Keratinocyte (primary cell): Measurements from ENCODE around the gene TMEM135. TPM values are rescaled to one million over a fixed set of nuclear protein-coding genes. Genes with fewer than 3 reads are reported as not detected.

Experiments
- DNase-seq: peaks from one replicate; pipeline ENCODE4 v3.0.0-alpha.2; 2011; ENCODE audit warnings: low read depth, missing footprints, low spot score
- FAIRE-seq: peaks from 2 replicates; lab custom pipeline; 2011; peaks lifted over from hg19 to GRCh38; lab: Jason Lieb, UNC
- H2AFZ ChIP-seq: 2 replicates; pipeline ENCODE4 v1.6.0; 2012; ENCODE audit warnings: low read length, control low read depth, inconsistent platforms; ENCODE audit not compliant: control insufficient read depth
- H3K27ac ChIP-seq: 2 replicates; pipeline ENCODE4 v1.5.1; 2011; ENCODE audit warnings: low read length; ENCODE audit not compliant: control insufficient read depth, insufficient read depth
- H3K27me3 ChIP-seq: 3 replicates; pipeline ENCODE4 v1.6.0; 2011; ENCODE audit warnings: low read length; ENCODE audit not compliant: control insufficient read depth, insufficient read depth; ENCODE audit errors: extremely low read depth
- H3K36me3 ChIP-seq, 2 experiments: 2 replicates in 1 of 2; 3 replicates in 1 of 2; pipeline ENCODE4 v1.5.1; 2011; ENCODE audit warnings: low read length in 2 of 2, mild to moderate bottlenecking in 1 of 2; ENCODE audit not compliant: control insufficient read depth in 2 of 2, insufficient read depth in 2 of 2; ENCODE audit errors: extremely low read depth in 1 of 2
- H3K4me1 ChIP-seq: 3 replicates; pipeline ENCODE4 v1.5.1; 2011; ENCODE audit warnings: low read length; ENCODE audit not compliant: control insufficient read depth, insufficient read depth; ENCODE audit errors: extremely low read depth
- H3K4me2 ChIP-seq: 3 replicates; pipeline ENCODE4 v1.6.0; 2011; ENCODE audit warnings: low read depth, low read length; ENCODE audit not compliant: control insufficient read depth, insufficient read depth; ENCODE audit errors: extremely low read depth
- H3K4me3 ChIP-seq, 3 experiments: fragments of 200-600 bp in 1 of 3; sonication (generic) in 1 of 3; 2 replicates in 2 of 3; 3 replicates in 1 of 3; pipeline ENCODE4 v1.5.1; 2011 to 2016; ENCODE audit warnings: low read length in 3 of 3, mild to moderate bottlenecking in 3 of 3, control low read depth in 2 of 3, inconsistent platforms in 1 of 3, low read depth in 1 of 3, mixed read lengths in 1 of 3, mixed run types in 1 of 3, moderate library complexity in 1 of 3; ENCODE audit not compliant: control insufficient read depth in 2 of 3, insufficient read depth in 2 of 3; ENCODE audit errors: extremely low read depth in 1 of 3
- H3K79me2 ChIP-seq: 2 replicates; pipeline ENCODE4 v1.6.0; 2012; ENCODE audit warnings: low read length; ENCODE audit not compliant: control insufficient read depth, insufficient read depth
- H3K9ac ChIP-seq: 3 replicates; pipeline ENCODE4 v1.6.0; 2011; ENCODE audit warnings: low read length; ENCODE audit not compliant: control insufficient read depth, insufficient read depth; ENCODE audit errors: extremely low read depth
- H3K9me1 ChIP-seq: 3 replicates; pipeline ENCODE4 v1.6.0; 2011; ENCODE audit warnings: low read length; ENCODE audit not compliant: control insufficient read depth, insufficient read depth; ENCODE audit errors: extremely low read depth
- H3K9me3 ChIP-seq: 2 replicates; pipeline ENCODE4 v1.5.1; 2012; ENCODE audit warnings: low read depth, low read length; ENCODE audit not compliant: control insufficient read depth
- H4K20me1 ChIP-seq: 3 replicates; pipeline ENCODE4 v1.6.0; 2011; ENCODE audit warnings: low read length; ENCODE audit not compliant: control insufficient read depth, insufficient read depth; ENCODE audit errors: extremely low read depth
- EZH2 ChIP-seq: IDR thresholded peaks from one replicate; pipeline ENCODE4 v1.6.1; 2012; ENCODE audit warnings: inconsistent platforms, mild to moderate bottlenecking, low read length, moderate library complexity
- dilution Hi-C: fragments of 300-500 bp; cut with MboI; formaldehyde crosslinking; loops from one replicate; pipeline ENCODE4 v1.7.0; 2020; ENCODE audit warnings: low sequenced_read_pairs; ENCODE audit not compliant: extremely low pct_ligation_motif_present
- polyA plus RNA-seq, 5 experiments: library from polyadenylated mRNA; depleted of rRNA in 3 of 5; stranded (reverse) in 3 of 5; stranded (forward) in 1 of 5; unstranded in 1 of 5; fragments of >200 nt; gene quantifications; 1 replicate in 1 of 5; 2 replicates in 3 of 5; 3 replicates in 1 of 5; pipeline versions ENCODE4 v1.2.1 to v1.2.3, GENCODE V29; 2011 to 2012; ENCODE audit warnings: missing spikeins in 2 of 5, low read depth in 1 of 5, low replicate concordance in 1 of 5
- TF ChIP-seq, protein P1 (sequence below), 3 experiments: IDR thresholded peaks in 1 of 3; conservative IDR thresholded peaks in 1 of 3; optimal IDR thresholded peaks in 1 of 3; 2 replicates in 2 of 3; 3 replicates in 1 of 3; pipeline versions ENCODE3 to v1.5.1; 2011; ENCODE audit warnings: low read length in 3 of 3, mild to moderate bottlenecking in 3 of 3, moderate library complexity in 2 of 3, control low read depth in 1 of 3, inconsistent platforms in 1 of 3; ENCODE audit not compliant: insufficient read depth in 2 of 3; ENCODE audit errors: extremely low read depth in 1 of 3

The TMEM135 gene
- polyA plus RNA-seq, 1 donor (not counting 4 experiments of a cell fraction or from before 2014, with no cell fraction given): 15.0 TPM

GRCh38 chr11:87299041-87299481, 261.3 kb downstream of the TMEM135 start:
- DNase-seq (no peak), FAIRE-seq (no peak)
- H3K4me1 ChIP-seq: no peaks in the 10 kb centered on the region

DNA sequence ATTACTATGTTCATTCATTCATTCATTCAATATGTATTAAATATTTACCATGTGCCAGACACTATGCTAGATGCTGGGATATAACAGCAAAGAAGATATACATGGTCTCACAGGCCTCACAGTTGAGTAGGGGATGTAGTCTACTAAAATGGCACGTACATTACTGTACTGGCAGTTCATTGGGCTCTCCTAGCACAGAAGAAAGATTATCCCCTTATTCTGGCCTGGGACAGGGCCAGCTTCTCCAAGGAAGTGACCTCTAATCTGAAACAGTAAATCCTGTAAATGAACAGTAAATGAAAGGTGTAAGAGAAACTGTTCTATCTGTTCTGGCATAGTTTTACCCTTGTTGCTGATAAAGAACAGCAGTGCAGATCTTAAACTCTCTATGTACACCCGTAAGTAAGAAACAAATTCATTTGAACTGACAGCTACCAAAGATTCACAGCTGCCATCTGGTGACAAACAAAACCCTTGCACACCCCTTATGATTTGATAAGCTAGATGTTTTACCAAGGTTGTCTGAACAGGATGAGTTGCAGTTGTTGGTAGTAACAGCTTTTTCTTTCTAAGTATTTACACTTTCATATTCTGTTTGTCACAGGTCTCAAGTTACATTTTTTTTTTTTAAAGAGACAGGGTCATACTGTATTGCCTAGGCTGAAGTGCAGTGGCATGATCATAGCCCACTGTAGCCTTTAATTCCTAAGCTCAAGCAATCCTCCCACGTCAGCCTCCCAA, 263.1 kb downstream of the TMEM135 start:
- no peak overlapping the region for H3K9ac ChIP-seq
- no peaks in the 10 kb centered on the region for H3K9me3 ChIP-seq
- dilution Hi-C loops: no loop called here
- H3K4me2 ChIP-seq: no peak overlapping the region
- no peaks in the 10 kb centered on the region for H3K79me2 ChIP-seq
- no peaks in the 10 kb centered on the region for H3K27me3 ChIP-seq
- FAIRE-seq (no peak), DNase-seq (no peak)
- no peak overlapping the region for H3K4me3 ChIP-seq
- H2AFZ ChIP-seq: no peak overlapping the region
- TF ChIP-seq, protein P1, sequence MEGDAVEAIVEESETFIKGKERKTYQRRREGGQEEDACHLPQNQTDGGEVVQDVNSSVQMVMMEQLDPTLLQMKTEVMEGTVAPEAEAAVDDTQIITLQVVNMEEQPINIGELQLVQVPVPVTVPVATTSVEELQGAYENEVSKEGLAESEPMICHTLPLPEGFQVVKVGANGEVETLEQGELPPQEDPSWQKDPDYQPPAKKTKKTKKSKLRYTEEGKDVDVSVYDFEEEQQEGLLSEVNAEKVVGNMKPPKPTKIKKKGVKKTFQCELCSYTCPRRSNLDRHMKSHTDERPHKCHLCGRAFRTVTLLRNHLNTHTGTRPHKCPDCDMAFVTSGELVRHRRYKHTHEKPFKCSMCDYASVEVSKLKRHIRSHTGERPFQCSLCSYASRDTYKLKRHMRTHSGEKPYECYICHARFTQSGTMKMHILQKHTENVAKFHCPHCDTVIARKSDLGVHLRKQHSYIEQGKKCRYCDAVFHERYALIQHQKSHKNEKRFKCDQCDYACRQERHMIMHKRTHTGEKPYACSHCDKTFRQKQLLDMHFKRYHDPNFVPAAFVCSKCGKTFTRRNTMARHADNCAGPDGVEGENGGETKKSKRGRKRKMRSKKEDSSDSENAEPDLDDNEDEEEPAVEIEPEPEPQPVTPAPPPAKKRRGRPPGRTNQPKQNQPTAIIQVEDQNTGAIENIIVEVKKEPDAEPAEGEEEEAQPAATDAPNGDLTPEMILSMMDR (optimal IDR thresholded peaks at IDR 0.05 in 1 of 3, IDR thresholded peaks at IDR 0.05 in 1 of 3, conservative IDR thresholded peaks at IDR 0.05 in 1 of 3; ENCODE audit: extremely low read depth in 1 of 3, insufficient read depth in 2 of 3, low read length in 3 of 3): no peak
- TF ChIP-seq EZH2: no peak
- no peak overlapping the region for H3K27ac ChIP-seq
- H3K4me1 ChIP-seq: no peaks in the 10 kb centered on the region
- H4K20me1 ChIP-seq: no peaks in the 10 kb centered on the region
- no peaks in the 10 kb centered on the region for H3K9me1 ChIP-seq
- no peaks in the 10 kb centered on the region for H3K36me3 ChIP-seq

More at GRCh38 chr11:87299041-87299481, 261.3 kb downstream of the TMEM135 start:
- Histone ChIP-seq H3K9me3 (no peaks in the 10 kb centered on the region), H3K9me1 (no peaks in the 10 kb centered on the region), H3K79me2 (no peaks in the 10 kb centered on the region), H3K27me3 (no peaks in the 10 kb centered on the region), H3K4me3 (no peak overlapping the region), H3K9ac (no peak overlapping the region), H3K4me2 (no peak overlapping the region), H4K20me1 (no peaks in the 10 kb centered on the region), H3K27ac (no peak overlapping the region), H2AFZ (no peak overlapping the region), H3K36me3 (no peaks in the 10 kb centered on the region)
- dilution Hi-C loops: no loop called here
- TF ChIP-seq EZH2: no peak
- TF ChIP-seq, protein P1 (optimal IDR thresholded peaks at IDR 0.05 in 1 of 3, IDR thresholded peaks at IDR 0.05 in 1 of 3, conservative IDR thresholded peaks at IDR 0.05 in 1 of 3; ENCODE audit: extremely low read depth in 1 of 3, insufficient read depth in 2 of 3, low read length in 3 of 3): no peak
